IMR-90 (cell line): ENCODE measurements around the gene TMEM168. TPM values are rescaled to one million over a fixed set of nuclear protein-coding genes. Genes with fewer than 3 reads are reported as not detected.

ENCODE experiments used
- ATAC-seq: fragments of 200-7000 bp; cut with Tn5 transposase; 2 replicates; pipeline ENCODE4 v1.9.1; 2020; ENCODE audit warnings: low read depth, mild to moderate bottlenecking, moderate library complexity
- BruUV-seq: library from RNA; stranded (reverse); fragments of 400-500 nt; replicated peaks from 2 replicates; lab custom pipeline; 2021; lab: Mats Ljungman, UMichigan
- CTCF ChIA-PET: fragments of 300-600 bp; formaldehyde crosslinking; extraction: SDS; loops from one replicate; lab custom pipeline; 2021; ENCODE audit warnings: antibody characterized with exemption; lab: Yijun Ruan, JAX
- POLR2A ChIA-PET: fragments of 300-600 bp; sonication (Branson Sonifier 250); formaldehyde crosslinking; loops from one replicate; lab custom pipeline; 2022; ENCODE audit warnings: antibody characterized with exemption; ENCODE audit not compliant: unreplicated experiment; lab: Charles Lee
- DNase-seq: peaks from one replicate; pipeline ENCODE4 v3.0.0; 2013
- H2AFZ ChIP-seq: replicated peaks from 2 replicates; pipeline ENCODE3; 2013; ENCODE audit warnings: low read length, mild to moderate bottlenecking; ENCODE audit not compliant: poor library complexity
- H2AK5ac ChIP-seq: 2 replicates; pipeline ENCODE4 v1.6.1; 2013; ENCODE audit warnings: low read depth, low read length, inconsistent platforms
- H2AK9ac ChIP-seq: replicated peaks from 2 replicates; pipeline ENCODE3; 2013; ENCODE audit warnings: mild to moderate bottlenecking, low read depth, low read length, moderate library complexity; ENCODE audit not compliant: poor library complexity
- H2BK120ac ChIP-seq: 2 replicates; pipeline ENCODE4 v1.6.1; 2013; ENCODE audit warnings: low read depth, low read length, inconsistent platforms
- H2BK15ac ChIP-seq: 3 replicates; pipeline ENCODE4 v1.6.1; 2013; ENCODE audit warnings: low read depth, low read length, inconsistent platforms
- H2BK20ac ChIP-seq: 2 replicates; pipeline ENCODE4 v1.6.1; 2013; ENCODE audit warnings: low read depth, mild to moderate bottlenecking, inconsistent platforms, low read length, moderate library complexity
- H2BK5ac ChIP-seq: 2 replicates; pipeline ENCODE4 v1.6.1; 2013; ENCODE audit warnings: mild to moderate bottlenecking, low read depth, low read length, inconsistent platforms; ENCODE audit not compliant: poor library complexity, severe bottlenecking
- H3K14ac ChIP-seq: replicated peaks from 2 replicates; pipeline ENCODE4 v1.6.1; 2013; ENCODE audit warnings: low read depth, low read length, inconsistent platforms
- H3K18ac ChIP-seq: 2 replicates; pipeline ENCODE4 v1.6.1; 2013; ENCODE audit warnings: low read depth, low read length, control low read depth
- H3K23ac ChIP-seq: 2 replicates; pipeline ENCODE4 v1.6.1; 2013; ENCODE audit warnings: low read depth, low read length, inconsistent platforms
- H3K27ac ChIP-seq: 2 replicates; pipeline ENCODE4 v1.5.1; 2013; ENCODE audit warnings: mild to moderate bottlenecking, control low read depth, low read length; ENCODE audit not compliant: insufficient read depth
- H3K27me3 ChIP-seq: 2 replicates; pipeline ENCODE4 v1.6.1; 2013; ENCODE audit warnings: low read length; ENCODE audit not compliant: control insufficient read depth, insufficient read depth
- H3K36me3 ChIP-seq: 2 replicates; pipeline ENCODE4 v1.6.1; 2013; ENCODE audit warnings: low read length, mixed read lengths; ENCODE audit not compliant: control insufficient read depth, insufficient read depth
- H3K4ac ChIP-seq: 2 replicates; pipeline ENCODE4 v1.6.1; 2013; ENCODE audit warnings: low read depth, low read length, inconsistent platforms
- H3K4me1 ChIP-seq: 2 replicates; pipeline ENCODE4 v1.6.1; 2013; ENCODE audit warnings: low read length, mixed read lengths; ENCODE audit not compliant: control insufficient read depth, insufficient read depth
- H3K4me2 ChIP-seq: 2 replicates; pipeline ENCODE4 v1.6.1; 2013; ENCODE audit warnings: low read depth, mild to moderate bottlenecking, control low read depth, low read length, moderate library complexity
- H3K4me3 ChIP-seq: 2 replicates; pipeline ENCODE4 v1.5.1; 2013; ENCODE audit warnings: low read depth, mild to moderate bottlenecking, control low read depth, low read length, moderate library complexity; ENCODE audit not compliant: insufficient read depth
- H3K56ac ChIP-seq: 2 replicates; pipeline ENCODE4 v1.6.1; 2013; ENCODE audit warnings: low read length, inconsistent platforms; ENCODE audit not compliant: insufficient read depth; ENCODE audit errors: extremely low read depth
- H3K79me1 ChIP-seq, 2 experiments: 2 replicates each; pipeline ENCODE4 v1.6.1; 2013; ENCODE audit warnings: low read length in 2 of 2, inconsistent platforms in 1 of 2, low read depth in 1 of 2
- H3K9ac ChIP-seq: 2 replicates; pipeline ENCODE4 v1.6.1; 2013; ENCODE audit warnings: low read depth, low read length, control low read depth
- H3K9me1 ChIP-seq: 2 replicates; pipeline ENCODE4 v1.6.1; 2013; ENCODE audit warnings: low read length, inconsistent platforms; ENCODE audit not compliant: insufficient read depth
- H3K9me3 ChIP-seq: 2 replicates; pipeline ENCODE4 v1.6.1; 2013; ENCODE audit warnings: low read length; ENCODE audit not compliant: control insufficient read depth, insufficient read depth
- H4K20me1 ChIP-seq: 2 replicates; pipeline ENCODE4 v1.6.1; 2013; ENCODE audit warnings: low read length, inconsistent platforms; ENCODE audit not compliant: insufficient read depth
- H4K5ac ChIP-seq: 2 replicates; pipeline ENCODE4 v1.6.1; 2013; ENCODE audit warnings: mild to moderate bottlenecking, low read depth, low read length, control low read depth
- H4K8ac ChIP-seq, 2 experiments: 2 replicates each; pipeline ENCODE4 v1.6.1; 2013; ENCODE audit warnings: low read depth in 2 of 2, low read length in 2 of 2, control low read depth in 1 of 2, inconsistent platforms in 1 of 2
- H4K91ac ChIP-seq: 2 replicates; pipeline ENCODE4 v1.6.1; 2013; ENCODE audit warnings: low read depth, low read length, inconsistent platforms; ENCODE audit not compliant: insufficient read depth
- CHD1 ChIP-seq: IDR thresholded peaks from 2 replicates; pipeline ENCODE4 v1.6.1; 2012; ENCODE audit warnings: low read depth, low read length, improper control_type of control experiment
- CTCF ChIP-seq: conservative IDR thresholded peaks from 2 replicates; pipeline ENCODE4 v1.5.1; 2012; ENCODE audit warnings: mild to moderate bottlenecking, low read depth, low read length, improper control_type of control experiment
- ELK1 ChIP-seq: fragments of 150-350 bp; IDR thresholded peaks from 2 replicates; pipeline ENCODE4 v1.6.1; 2016; ENCODE audit warnings: low read depth, mild to moderate bottlenecking, low read length, moderate library complexity, borderline replicate concordance
- FOS ChIP-seq: fragments of 150-350 bp; IDR thresholded peaks from 2 replicates; pipeline ENCODE4 v1.6.1; 2016; ENCODE audit warnings: low read depth, low read length
- MAFK ChIP-seq: IDR thresholded peaks from 2 replicates; pipeline ENCODE4 v1.6.1; 2012; ENCODE audit warnings: low read depth, low read length, improper control_type of control experiment
- MAZ ChIP-seq: IDR thresholded peaks from 2 replicates; pipeline ENCODE4 v1.6.1; 2012; ENCODE audit warnings: low read depth, mild to moderate bottlenecking, low read length, improper control_type of control experiment, moderate library complexity, borderline replicate concordance
- MXI1 ChIP-seq: IDR thresholded peaks from 2 replicates; pipeline ENCODE4 v1.6.1; 2012; ENCODE audit warnings: low read depth, mild to moderate bottlenecking, low read length, moderate library complexity, borderline replicate concordance
- RFX5 ChIP-seq: IDR thresholded peaks from 2 replicates; pipeline ENCODE4 v1.8.0; 2012; ENCODE audit warnings: low read depth, mild to moderate bottlenecking, low read length, moderate library complexity
- SMC3 ChIP-seq: fragments of 150-350 bp; IDR thresholded peaks from 2 replicates; pipeline ENCODE4 v1.6.1; 2016; ENCODE audit warnings: low read depth, mild to moderate bottlenecking, antibody characterized with exemption, low read length, moderate library complexity
- WGBS, 2 experiments: methylation state at CpG; one replicate each; pipeline versions ENCODE4 v1.1.5 to v1.1.7; 2013; ENCODE audit warnings: missing lambda C conversion rate in 2 of 2; ENCODE audit not compliant: insufficient read length in 1 of 2; ENCODE audit errors: extremely low coverage in 2 of 2; 5-methylcytosine and 5-hydroxymethylcytosine counted together
- dilution Hi-C: fragments of 300-500 bp; cut with HindIII; formaldehyde crosslinking; loops from one replicate; pipeline ENCODE4 v1.14.3; 2018; ENCODE audit warnings: low sequenced_read_pairs; ENCODE audit not compliant: unreplicated experiment
- in situ Hi-C: fragments of 300-500 bp; cut with MboI; formaldehyde crosslinking; loops from 3 replicates; pipeline ENCODE4 v1.14.3; 2019; ENCODE audit warnings: low sequenced_read_pairs, inconsistent platforms, mixed read lengths
- intact Hi-C: fragments of 100-400 bp; cut with micrococcal nuclease; formaldehyde crosslinking; loops from 2 replicates; pipeline ENCODE4 v1.10.0; 2022
- polyA plus RNA-seq, 3 experiments: library from polyadenylated mRNA; depleted of rRNA; stranded (reverse); fragments of >200 nt; gene quantifications; 2 replicates each; pipeline ENCODE4 v1.2.3, GENCODE V29; 2012; ENCODE audit warnings: low replicate concordance in 1 of 3
- total RNA-seq: library from RNA; depleted of rRNA; stranded (reverse); fragments of >200 nt; gene quantifications from 2 replicates; pipeline ENCODE4 v1.2.3, GENCODE V29; 2012
- TF ChIP-seq, protein P1 (sequence below): fragments of 150-350 bp; IDR thresholded peaks from 2 replicates; pipeline ENCODE4 v1.6.1; 2017; ENCODE audit warnings: mild to moderate bottlenecking, antibody characterized with exemption, low read length, low read depth

TMEM168 gene
- total and polyA plus RNA-seq, 2 of the 4 experiments (the other 2 are of a cell fraction): 17.7 to 22.9 TPM

DNA sequence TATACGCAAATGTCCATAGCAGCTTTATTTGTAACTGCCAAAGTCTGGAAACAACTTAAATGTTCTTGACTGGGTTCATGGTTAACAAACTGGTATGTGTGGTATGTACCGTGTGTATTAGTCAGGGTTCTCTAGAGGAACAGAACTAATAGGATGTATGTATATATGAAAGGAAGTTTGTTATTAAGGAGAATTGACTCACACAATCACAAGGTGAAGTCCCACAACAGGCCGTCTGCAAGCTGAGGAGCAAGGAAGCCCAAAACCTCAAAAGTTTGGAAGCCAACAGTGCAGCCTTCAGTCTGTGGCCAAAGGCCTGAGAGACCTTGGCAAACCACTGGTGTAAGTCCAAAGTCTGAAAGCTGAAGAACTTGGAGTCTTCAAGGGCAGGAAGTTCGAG lies 66.8 kb downstream of the TMEM168 start:
- Histone ChIP-seq H2BK5ac (peak overlapping the region; percentile 68), H4K8ac (peak overlapping the region in 1 of 2 experiments; percentile 21; a peak in 2 of 4 replicates), H2BK15ac (no peak overlapping the region), H3K36me3 (no peaks in the 10 kb centered on the region), H3K9me1 (no peaks in the 10 kb centered on the region), H4K20me1 (no peaks in the 10 kb centered on the region), H3K23ac (no peak overlapping the region), H4K91ac (no peak overlapping the region), H2AK9ac (no peak overlapping the region), H3K79me1 (no peaks in the 10 kb centered on the region), H3K18ac (no peak overlapping the region), H3K4me2 (no peak overlapping the region), H3K9ac (no peak overlapping the region), H3K9me3 (no peaks in the 10 kb centered on the region), H3K4ac (no peak overlapping the region), H3K27ac (no peak overlapping the region), H3K4me3 (no peak overlapping the region), H3K27me3 (no peaks in the 10 kb centered on the region), H2BK20ac (no peak overlapping the region), H2AK5ac (no peak overlapping the region), H4K5ac (no peak overlapping the region), H2BK120ac (no peak overlapping the region; the same call in 1 of the 2 replicates), H3K14ac (0 out of 2 replicates have a peak overlapping the region, but pooled peaks have one; percentile 1), H3K56ac (no peak overlapping the region; the same call in 1 of the 2 replicates), H2AFZ (peak overlapping the region; percentile 76), H3K4me1 (no peaks in the 10 kb centered on the region)
- POLR2A ChIA-PET: no interaction called here
- CTCF ChIA-PET: interaction anchor here (1.0 kb wide), 1 partner anchor 173 kb away, joined by 3 read pairs; no protein-coding TSS in a partner anchor
- intact Hi-C loops (no loop called here), dilution Hi-C loops (no loop called here), in situ Hi-C loops (no loop called here)
- peak; percentile 90 for ATAC-seq
- TF ChIP-seq RFX5 (no peak), MAZ (no peak), MXI1 (no peak), SMC3 (no peak), MAFK (no peak), ELK1 (no peak), CHD1 (no peak), FOS (no peak), CTCF (no peak)
- TF ChIP-seq, protein P1, sequence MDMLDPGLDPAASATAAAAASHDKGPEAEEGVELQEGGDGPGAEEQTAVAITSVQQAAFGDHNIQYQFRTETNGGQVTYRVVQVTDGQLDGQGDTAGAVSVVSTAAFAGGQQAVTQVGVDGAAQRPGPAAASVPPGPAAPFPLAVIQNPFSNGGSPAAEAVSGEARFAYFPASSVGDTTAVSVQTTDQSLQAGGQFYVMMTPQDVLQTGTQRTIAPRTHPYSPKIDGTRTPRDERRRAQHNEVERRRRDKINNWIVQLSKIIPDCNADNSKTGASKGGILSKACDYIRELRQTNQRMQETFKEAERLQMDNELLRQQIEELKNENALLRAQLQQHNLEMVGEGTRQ: no peak
- DNase-seq: peak; percentile 55
- BruUV-seq: no TSS peak
- 80% methylated on average over 1 of the region's 4 CpGs; no CpG with 5 or more reads in 1 of the 2 experiments for WGBS, 2 experiments
